ENCODE results near the gene LHX3.
"Not testable (repeated sequence)": the region's sequence is repeated elsewhere in the genome, so short reads cannot be mapped to it uniquely, and the experiment has no call there.

The LHX3 gene

GRCh38 chr9:136151848-136152542 lies 52.9 kb downstream of the LHX3 start:
- DNase-seq: no peak

- no peak for DNase-seq
These were observed 53.6 kb downstream of the LHX3 start for GRCh38 chr9:136151214-136151804.

GRCh38 chr9:136150664-136151213 lies 54.2 kb downstream of the LHX3 start:
- not testable (repeated sequence) for DNase-seq

- DNase-seq: no peak
These were observed 55.1 kb downstream of the LHX3 start for GRCh38 chr9:136149853-136150252.

GRCh38 chr9:136149337-136149736 lies 55.6 kb downstream of the LHX3 start:
- no peak for DNase-seq

GRCh38 chr9:136148766-136149165 lies 56.2 kb downstream of the LHX3 start:
- DNase-seq: no peak

GRCh38 chr9:136147890-136148714 lies 56.8 kb downstream of the LHX3 start:
- DNase-seq: no peak

GRCh38 chr9:136147038-136147889 lies 57.7 kb downstream of the LHX3 start:
- no peak for DNase-seq
